SJSA1 (cell line): ENCODE measurements around the gene SLC32A1. TPM values are rescaled to one million over a fixed set of nuclear protein-coding genes. Genes with fewer than 3 reads are reported as not detected.

Experiments
- DNase-seq, 2 experiments: peaks; one replicate each; pipeline ENCODE4 v3.0.0-alpha.2; 2015 to 2020; ENCODE audit warnings: low spot score in 2 of 2, low read depth in 1 of 2
- H3K27ac ChIP-seq: fragments of 250-450 bp; sonication (Bioruptor Pico); 2 replicates; pipeline ENCODE4 v1.5.1; 2020; ENCODE audit warnings: mild to moderate bottlenecking, moderate library complexity
- H3K27me3 ChIP-seq: fragments of 250-450 bp; sonication (Bioruptor Pico); replicated peaks from 2 replicates; pipeline ENCODE4 v1.5.1; 2020; ENCODE audit warnings: mild to moderate bottlenecking, moderate library complexity
- H3K36me3 ChIP-seq: fragments of 250-450 bp; sonication (Bioruptor Pico); 2 replicates; pipeline ENCODE4 v1.5.1; 2020; ENCODE audit warnings: mild to moderate bottlenecking
- H3K4me1 ChIP-seq: fragments of 250-450 bp; sonication (Bioruptor Pico); replicated peaks from 2 replicates; pipeline ENCODE4 v1.6.1; 2021; ENCODE audit warnings: mild to moderate bottlenecking
- H3K4me3 ChIP-seq: fragments of 250-450 bp; sonication (Bioruptor Pico); 2 replicates; pipeline ENCODE4 v1.5.1; 2020; ENCODE audit warnings: mild to moderate bottlenecking
- H3K9me3 ChIP-seq: fragments of 250-450 bp; sonication (Bioruptor Pico); replicated peaks from 2 replicates; pipeline ENCODE4 v1.5.1; 2020; ENCODE audit warnings: mild to moderate bottlenecking
- total RNA-seq: library from RNA; depleted of rRNA; stranded (reverse); fragments of >200 nt; shearing (Covaris generic); gene quantifications from 2 replicates; pipeline ENCODE4 v1.2.3, GENCODE V29; 2014; rRNA removed

SLC32A1 gene
- total RNA-seq, 1 experiment from 2014 or later = not detected

GRCh38 chr20:38770970-38771369, 46.7 kb downstream of the SLC32A1 start:
- Histone ChIP-seq H3K36me3 (peaks cover 53% of the 10 kb centered on the region), H3K4me3 (no peak overlapping the region), H3K27ac (no peak overlapping the region), H3K27me3 (no peaks in the 10 kb centered on the region), H3K9me3 (no peaks in the 10 kb centered on the region), H3K4me1 (no peaks in the 10 kb centered on the region)
- no peak for DNase-seq

GRCh38 chr20:38771621-38772020, 47.3 kb downstream of the SLC32A1 start:
- no peaks in the 10 kb centered on the region for H3K4me1 ChIP-seq
- no peak overlapping the region for H3K4me3 ChIP-seq
- H3K27ac ChIP-seq = no peak overlapping the region
- H3K27me3 ChIP-seq = no peaks in the 10 kb centered on the region
- DNase-seq = no peak
- peaks cover 47% of the 10 kb centered on the region for H3K36me3 ChIP-seq
- H3K9me3 ChIP-seq = no peaks in the 10 kb centered on the region

GRCh38 chr20:38774167-38774566, 49.9 kb downstream of the SLC32A1 start:
- Histone ChIP-seq H3K27me3 (no peaks in the 10 kb centered on the region), H3K9me3 (no peaks in the 10 kb centered on the region), H3K36me3 (peaks cover 28% of the 10 kb centered on the region), H3K4me1 (no peaks in the 10 kb centered on the region), H3K27ac (no peak overlapping the region), H3K4me3 (no peak overlapping the region)
- no peak for DNase-seq

GRCh38 chr20:38776363-38776762, 52.1 kb downstream of the SLC32A1 start:
- H3K4me1 ChIP-seq = no peaks in the 10 kb centered on the region
- no peaks in the 10 kb centered on the region for H3K9me3 ChIP-seq
- H3K36me3 ChIP-seq = peaks cover 19% of the 10 kb centered on the region
- no peak overlapping the region for H3K4me3 ChIP-seq
- no peak overlapping the region for H3K27ac ChIP-seq
- DNase-seq = no peak
- no peaks in the 10 kb centered on the region for H3K27me3 ChIP-seq

Other genes starting within 250 kb of the SLC32A1 start
- gene ADIG, start 143.3 kb upstream of the SLC32A1 start, total RNA-seq = not detected in 2 replicates
- gene ARHGAP40, start 122.7 kb upstream of the SLC32A1 start, total RNA-seq = 0.06 TPM in 1 of 2 replicates, not detected in the other
- 6.9 and 9.7 TPM in 2 replicates for gene ACTR5, start 24.0 kb downstream of the SLC32A1 start, total RNA-seq
- gene PPP1R16B, start 81.2 kb downstream of the SLC32A1 start, total RNA-seq = 0.03 TPM in 1 of 2 replicates, not detected in the other
- gene FAM83D, start 201.9 kb downstream of the SLC32A1 start, total RNA-seq = 71.4 and 85.6 TPM in 2 replicates
- gene DHX35, start 237.9 kb downstream of the SLC32A1 start, total RNA-seq = 14.8 and 18.7 TPM in 2 replicates